ENCODE measurements around the gene ZNF44. TPM values are rescaled to one million over a fixed set of nuclear protein-coding genes. Genes with fewer than 3 reads are reported as not detected.

The ZNF44 gene
- total RNA-seq, 1 donor from 2014 or later = 8.6 TPM

- Mint-ChIP-seq H3K9me3 (peaks cover 71% of the 10 kb centered on the region), H3K27ac (no peak overlapping the region), H3K4me1 (ENCODE audit: low read depth) (no peaks in the 10 kb centered on the region), H3K36me3 (ENCODE audit: low read depth) (peaks cover 15% of the 10 kb centered on the region), H3K4me3 (ENCODE audit: low read depth) (no peak overlapping the region), H3K27me3 (ENCODE audit: low read depth) (no peaks in the 10 kb centered on the region)
- intact Hi-C loops (cut with micrococcal nuclease) = no loop called here
- no peak for DNase-seq (ENCODE audit: low spot score)
Measured at GRCh38 chr19:12244370-12244769, 50.3 kb downstream of the ZNF44 start.

DNA sequence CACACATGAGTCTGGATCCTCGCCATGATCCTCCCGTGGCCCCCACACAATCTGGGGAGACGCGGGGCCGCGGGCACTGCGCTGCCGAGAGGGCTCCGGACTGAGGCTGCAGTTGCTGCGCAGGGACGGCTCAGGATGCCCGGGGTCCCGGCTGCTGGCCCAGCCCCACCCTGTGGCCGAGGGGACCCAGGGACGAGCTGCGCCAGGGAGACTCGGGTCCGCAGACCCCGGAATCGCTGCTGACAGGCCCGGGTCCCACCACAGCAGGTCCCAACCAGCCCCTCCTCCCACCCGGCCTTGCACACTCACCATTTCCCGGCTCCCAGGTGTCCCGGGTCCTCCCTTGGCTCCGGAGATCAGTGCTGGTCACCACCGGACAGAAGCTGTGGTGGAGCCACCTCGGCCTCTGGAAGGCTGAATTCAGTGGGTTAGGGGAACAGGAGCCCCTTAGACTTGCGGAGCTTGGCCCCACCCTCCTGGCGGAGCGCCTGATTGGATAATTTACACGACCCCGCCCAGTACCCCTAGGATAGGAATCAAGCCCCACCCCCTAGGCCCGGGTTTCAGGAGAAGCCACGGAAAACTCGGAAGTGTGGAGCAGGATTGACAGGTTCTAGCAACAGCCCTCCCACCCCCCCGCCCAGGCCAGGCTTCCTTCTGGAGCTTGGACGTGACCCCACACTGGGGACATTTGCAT is 57.4 kb downstream of the ZNF44 start:
- Mint-ChIP-seq H3K36me3 (ENCODE audit: low read depth) (peaks cover 10% of the 10 kb centered on the region), H3K9me3 (peaks cover 59% of the 10 kb centered on the region), H3K4me3 (ENCODE audit: low read depth) (no peak overlapping the region), H3K27ac (no peak overlapping the region), H3K27me3 (ENCODE audit: low read depth) (no peaks in the 10 kb centered on the region), H3K4me1 (ENCODE audit: low read depth) (no peaks in the 10 kb centered on the region)
- intact Hi-C loops (cut with micrococcal nuclease) = no loop called here
- DNase-seq (ENCODE audit: low spot score) = no peak

DNA sequence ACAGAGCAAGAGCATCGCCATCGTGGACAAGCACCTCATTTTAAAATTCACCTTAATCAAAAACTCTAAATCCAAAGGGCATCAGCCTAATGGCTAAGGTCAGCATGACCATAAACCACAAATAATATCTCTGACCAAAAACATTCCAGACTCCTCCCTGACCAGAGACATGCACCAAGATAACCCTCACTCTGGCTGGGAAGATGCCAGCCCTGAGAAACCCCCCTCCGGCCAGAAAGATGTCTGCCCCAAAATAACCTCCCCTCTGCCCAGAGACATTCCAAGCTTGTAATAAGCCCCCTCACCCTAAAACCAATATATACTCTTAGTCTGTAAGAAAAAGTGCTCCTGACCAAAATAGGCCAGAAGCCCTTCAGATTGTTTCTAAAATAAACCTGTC is 61.7 kb downstream of the ZNF44 start:
- Mint-ChIP-seq H3K36me3 (ENCODE audit: low read depth) (peaks cover 10% of the 10 kb centered on the region), H3K27ac (no peak overlapping the region)

DNA sequence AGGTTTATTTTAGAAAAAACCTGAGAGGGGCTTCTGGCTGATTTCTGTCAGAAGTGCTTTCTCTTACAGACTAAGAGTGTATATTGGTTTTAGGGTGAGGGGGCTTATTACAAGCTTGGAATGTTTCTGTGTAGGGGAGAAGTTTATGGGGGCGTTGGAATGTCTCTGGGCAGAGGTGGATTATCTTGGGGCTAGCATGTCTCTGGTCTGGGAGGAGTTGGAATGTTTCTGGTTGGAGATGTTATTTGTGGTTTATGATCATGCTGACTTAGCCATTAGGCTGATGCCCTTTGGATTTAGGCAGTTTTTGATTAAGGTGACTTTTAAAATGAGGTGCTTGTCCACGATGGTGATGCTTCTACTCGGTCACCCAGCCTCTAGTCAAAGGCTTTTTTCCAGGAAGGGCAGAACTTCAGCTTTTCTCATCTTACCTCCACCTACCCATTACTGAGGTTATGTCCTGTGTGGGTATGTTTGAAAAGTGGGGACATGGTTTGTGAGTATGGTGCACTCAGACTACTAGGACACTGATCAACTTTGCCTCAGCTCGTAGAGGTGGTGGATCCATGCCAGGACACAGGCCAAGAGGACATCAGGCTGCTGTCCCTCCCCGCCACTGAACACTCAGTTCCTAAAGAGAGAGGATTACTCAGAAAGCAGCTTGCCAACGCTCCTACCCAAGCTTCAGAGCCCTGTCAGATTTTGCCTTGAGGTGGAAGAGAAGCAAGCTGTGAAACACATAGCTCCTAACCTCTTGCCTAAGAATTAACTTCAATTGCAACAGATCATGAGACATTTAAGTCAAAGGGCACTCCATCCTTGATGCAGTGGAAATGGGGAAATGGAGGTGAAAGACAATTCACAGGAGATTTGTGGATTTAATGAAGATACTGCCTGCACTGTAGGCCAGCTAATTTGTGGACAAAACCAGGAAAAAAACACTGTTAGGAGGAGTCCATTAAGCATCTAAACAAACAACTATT is 63.6 kb downstream of the ZNF44 start:
- peaks cover 10% of the 10 kb centered on the region for H3K36me3 Mint-ChIP-seq (ENCODE audit: low read depth)

More for the DNA sequence above, 61.7 kb downstream of the ZNF44 start:
- H3K4me3 Mint-ChIP-seq (ENCODE audit: low read depth) = no peak overlapping the region
- intact Hi-C loops (cut with micrococcal nuclease) = no loop called here
- no peaks in the 10 kb centered on the region for H3K4me1 Mint-ChIP-seq (ENCODE audit: low read depth)
- peaks cover 77% of the 10 kb centered on the region for H3K9me3 Mint-ChIP-seq
- DNase-seq (ENCODE audit: low spot score) = no peak
- no peaks in the 10 kb centered on the region for H3K27me3 Mint-ChIP-seq (ENCODE audit: low read depth)

DNA sequence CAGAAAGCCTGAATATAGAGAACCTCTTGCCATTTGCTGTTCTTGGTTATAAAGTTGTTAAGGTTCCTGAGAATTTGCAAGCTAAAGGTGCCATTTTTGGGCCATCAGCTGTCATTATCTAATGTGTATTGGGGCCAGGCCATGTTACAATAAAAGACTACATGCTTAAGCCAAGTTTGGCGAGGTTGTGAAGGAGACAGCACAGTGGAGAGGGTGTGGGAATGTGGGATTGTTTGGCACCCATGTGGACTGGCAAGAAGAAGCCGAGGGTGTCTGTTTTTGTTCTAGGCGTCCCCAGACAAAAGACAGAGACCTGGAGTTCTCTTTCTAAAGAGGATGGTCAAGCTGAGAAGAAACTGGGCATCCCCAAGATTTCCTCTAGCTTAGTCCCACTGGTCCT is 64.7 kb downstream of the ZNF44 start:
- intact Hi-C loops (cut with micrococcal nuclease) = no loop called here
- DNase-seq (ENCODE audit: low spot score) = no peak
- no peaks in the 10 kb centered on the region for H3K4me1 Mint-ChIP-seq (ENCODE audit: low read depth)
- H3K27ac Mint-ChIP-seq = no peak overlapping the region
- H3K27me3 Mint-ChIP-seq (ENCODE audit: low read depth) = no peaks in the 10 kb centered on the region
- peaks cover 10% of the 10 kb centered on the region for H3K36me3 Mint-ChIP-seq (ENCODE audit: low read depth)
- H3K4me3 Mint-ChIP-seq (ENCODE audit: low read depth) = no peak overlapping the region
- peaks cover 70% of the 10 kb centered on the region for H3K9me3 Mint-ChIP-seq

More for the DNA sequence above, 63.6 kb downstream of the ZNF44 start:
- no peaks in the 10 kb centered on the region for H3K4me1 Mint-ChIP-seq (ENCODE audit: low read depth)
- no peak overlapping the region for H3K27ac Mint-ChIP-seq
- H3K27me3 Mint-ChIP-seq (ENCODE audit: low read depth) = no peaks in the 10 kb centered on the region
- DNase-seq (ENCODE audit: low spot score) = no peak
- H3K4me3 Mint-ChIP-seq (ENCODE audit: low read depth) = no peak overlapping the region
- H3K9me3 Mint-ChIP-seq = peaks cover 72% of the 10 kb centered on the region
- intact Hi-C loops (cut with micrococcal nuclease) = no loop called here

GRCh38 chr19:12224676-12225075 is 70.0 kb downstream of the ZNF44 start:
- Mint-ChIP-seq H3K9me3 (peaks cover 42% of the 10 kb centered on the region), H3K27ac (no peak overlapping the region), H3K4me3 (ENCODE audit: low read depth) (no peak overlapping the region), H3K4me1 (ENCODE audit: low read depth) (no peaks in the 10 kb centered on the region), H3K27me3 (ENCODE audit: low read depth) (no peaks in the 10 kb centered on the region), H3K36me3 (ENCODE audit: low read depth) (peaks cover 7% of the 10 kb centered on the region)
- no peak for DNase-seq (ENCODE audit: low spot score)
- intact Hi-C loops (cut with micrococcal nuclease) = no loop called here

GRCh38 chr19:12222980-12223630 is 71.6 kb downstream of the ZNF44 start:
- Mint-ChIP-seq H3K36me3 (ENCODE audit: low read depth) (peaks cover 7% of the 10 kb centered on the region), H3K27ac (no peak overlapping the region), H3K4me1 (ENCODE audit: low read depth) (no peaks in the 10 kb centered on the region), H3K9me3 (peaks cover 48% of the 10 kb centered on the region), H3K27me3 (ENCODE audit: low read depth) (no peaks in the 10 kb centered on the region), H3K4me3 (ENCODE audit: low read depth) (no peak overlapping the region)
- intact Hi-C loops (cut with micrococcal nuclease) = no loop called here
- no peak for DNase-seq (ENCODE audit: low spot score)

Other genes starting within 250 kb of the ZNF44 start
- gene ZNF878, start 241.9 kb downstream of the ZNF44 start, total RNA-seq = 0.98 and 1.3 TPM in 2 replicates
- 1.7 and 2.0 TPM in 2 replicates for gene ZNF844, start 230.2 kb downstream of the ZNF44 start, total RNA-seq
- gene ZNF20, start 154.5 kb downstream of the ZNF44 start, total RNA-seq = 4.1 and 4.3 TPM in 2 replicates
- gene ZNF625, start 138.1 kb downstream of the ZNF44 start, total RNA-seq = 3.1 and 4.1 TPM in 2 replicates
- 7.7 and 9.7 TPM in 2 replicates for gene ZNF136, start 131.8 kb downstream of the ZNF44 start, total RNA-seq
- 2.3 and 4.2 TPM in 2 replicates for gene ZNF563, start 38.8 kb upstream of the ZNF44 start, total RNA-seq
- gene ZNF442, start 70.8 kb upstream of the ZNF44 start, total RNA-seq = 0.55 and 1.2 TPM in 2 replicates
- gene ZNF799, start 106.4 kb upstream of the ZNF44 start, total RNA-seq = 3.8 and 5.3 TPM in 2 replicates
- 4.3 and 4.5 TPM in 2 replicates for gene ZNF443, start 146.1 kb upstream of the ZNF44 start, total RNA-seq
- 0.18 and 2.4 TPM in 2 replicates for gene ZNF709, start 189.9 kb upstream of the ZNF44 start, total RNA-seq

All from activated T-helper 2 cell treated with anti-CD3 and anti-CD28 coated beads, Interferon-gamma antibody, Interleukin-2, Interleukin-4, amounts not matched to agents 10 μg/mL and 5 μg/mL and 100 μg/mL, durations not matched to agents 14 hours and 24 hours and 36 hours (primary cell).